Tibial artery (tissue), 4 donors: ENCODE data around the gene SIN3B.

Experiments used
- DNase-seq, 2 donors: peaks; one replicate each; pipeline ENCODE4 v3.0.0-alpha.2; 2019
- H3K27ac ChIP-seq, 2 donors: fragments of 200-600 bp; sonication (generic) in 1 of 2; 1 replicate in 1 of 2; 2 replicates in 1 of 2; pipeline ENCODE4 v1.5.1; 2018 to 2019; ENCODE audit warnings: mild to moderate bottlenecking in 1 of 2
- H3K27me3 ChIP-seq, 2 donors: fragments of 200-600 bp; sonication (generic) in 1 of 2; one replicate each; pipeline versions ENCODE4 v1.5.1 to v1.6.0; 2016 to 2019
- H3K36me3 ChIP-seq, 3 donors: fragments of 200-600 bp; sonication (generic) in 2 of 3; one replicate each; pipeline ENCODE4 v1.5.1; 2016 to 2019; ENCODE audit warnings: mild to moderate bottlenecking in 2 of 3
- H3K4me1 ChIP-seq, 4 donors: fragments of 200-600 bp; sonication (generic) in 2 of 4; 1 replicate in 3 of 4; 2 replicates in 1 of 4; pipeline ENCODE4 v1.5.1; 2016 to 2019
- H3K4me3 ChIP-seq, 2 donors: fragments of 200-600 bp; sonication (generic) in 1 of 2; 1 replicate in 1 of 2; 2 replicates in 1 of 2; pipeline ENCODE4 v1.5.1; 2018 to 2019; ENCODE audit warnings: mild to moderate bottlenecking in 2 of 2
- H3K9me3 ChIP-seq, 3 donors: fragments of 200-600 bp; sonication (generic) in 1 of 3; one replicate each; pipeline ENCODE4 v1.5.1; 2016 to 2019
- CTCF ChIP-seq, 2 experiments: fragments of 200-600 bp in 1 of 2; fragments of 450-650 bp in 1 of 2; IDR thresholded peaks; one replicate each; pipeline ENCODE4 v1.5.1; 2017 to 2019; ENCODE audit warnings: antibody characterized with exemption in 2 of 2, mild to moderate bottlenecking in 1 of 2, moderate library complexity in 1 of 2
- intact Hi-C: fragments of 100-400 bp; cut with DNase I; formaldehyde crosslinking; loops from one replicate; pipeline ENCODE4 v1.15.0; 2023; ENCODE audit warnings: low total_unique reads

Gene SIN3B

GRCh38 chr19:16898361-16899015, 69.3 kb downstream of the SIN3B start:
- intact Hi-C loops = no loop called here
- no peak for DNase-seq
- no peak overlapping the region for H3K27ac ChIP-seq
- H3K36me3 ChIP-seq = no peaks in the 10 kb centered on the region
- peaks cover 0 to 21% (median 11%) of the 10 kb centered on the region in 4 donors for H3K4me1 ChIP-seq
- H3K27me3 ChIP-seq = peaks cover 0 to 5% of the 10 kb centered on the region in 2 donors
- no peak for TF ChIP-seq CTCF (IDR thresholded peaks at IDR 0.05)
- no peaks in the 10 kb centered on the region for H3K9me3 ChIP-seq
- peak overlapping the region in 1 of 2 donors; percentile 83 for H3K4me3 ChIP-seq

- H3K27me3 ChIP-seq = peaks cover 0 to 14% of the 10 kb centered on the region in 2 donors
- no peak for DNase-seq
- H3K27ac ChIP-seq = no peak overlapping the region
- H3K36me3 ChIP-seq = no peaks in the 10 kb centered on the region
- intact Hi-C loops = no loop called here
- no peak overlapping the region for H3K4me3 ChIP-seq
- H3K4me1 ChIP-seq = peaks cover 0 to 16% (median 11%) of the 10 kb centered on the region in 4 donors
- peak; percentile 23 to 32 for TF ChIP-seq CTCF (IDR thresholded peaks at IDR 0.05)
- no peaks in the 10 kb centered on the region for H3K9me3 ChIP-seq
These were observed 70.4 kb downstream of the SIN3B start for GRCh38 chr19:16899566-16900075.

- DNase-seq = no peak
- Histone ChIP-seq H3K27ac (no peak overlapping the region), H3K36me3 (no peaks in the 10 kb centered on the region), H3K27me3 (peaks cover 0 to 14% of the 10 kb centered on the region in 2 donors), H3K4me1 (peaks cover 0 to 7% (median 1%) of the 10 kb centered on the region in 4 donors), H3K9me3 (no peaks in the 10 kb centered on the region), H3K4me3 (no peak overlapping the region)
- intact Hi-C loops = no loop called here
- TF ChIP-seq CTCF (IDR thresholded peaks at IDR 0.05) = no peak
These were observed 72.4 kb downstream of the SIN3B start for GRCh38 chr19:16901491-16902175.

GRCh38 chr19:16902545-16902944, 73.3 kb downstream of the SIN3B start:
- no peak overlapping the region for H3K4me3 ChIP-seq
- H3K27ac ChIP-seq = no peak overlapping the region
- H3K36me3 ChIP-seq = no peaks in the 10 kb centered on the region
- DNase-seq = no peak
- no peaks in the 10 kb centered on the region for H3K9me3 ChIP-seq
- H3K27me3 ChIP-seq = peaks cover 0 to 14% of the 10 kb centered on the region in 2 donors
- H3K4me1 ChIP-seq = peaks cover 0 to under 1% (median 0%) of the 10 kb centered on the region in 4 donors
- intact Hi-C loops = no loop called here
- no peak for TF ChIP-seq CTCF (IDR thresholded peaks at IDR 0.05)

- Histone ChIP-seq H3K4me3 (no peak overlapping the region), H3K27ac (no peak overlapping the region), H3K9me3 (no peaks in the 10 kb centered on the region), H3K4me1 (no peaks in the 10 kb centered on the region), H3K36me3 (no peaks in the 10 kb centered on the region), H3K27me3 (peaks cover 0 to 14% of the 10 kb centered on the region in 2 donors)
- DNase-seq = no peak
- TF ChIP-seq CTCF (IDR thresholded peaks at IDR 0.05) = no peak
- intact Hi-C loops = no loop called here
These were observed 74.1 kb downstream of the SIN3B start for GRCh38 chr19:16903347-16903746.
